HG02678 (cell line): ENCODE measurements around the gene CCDC28A.

Source experiments
- ATAC-seq: cut with Tn5 transposase; IDR thresholded peaks from one replicate; pipeline ENCODE4 v1.9.1; 2021; ENCODE audit warnings: mild to moderate bottlenecking, moderate library complexity; ENCODE audit not compliant: unreplicated experiment

Gene CCDC28A

DNA sequence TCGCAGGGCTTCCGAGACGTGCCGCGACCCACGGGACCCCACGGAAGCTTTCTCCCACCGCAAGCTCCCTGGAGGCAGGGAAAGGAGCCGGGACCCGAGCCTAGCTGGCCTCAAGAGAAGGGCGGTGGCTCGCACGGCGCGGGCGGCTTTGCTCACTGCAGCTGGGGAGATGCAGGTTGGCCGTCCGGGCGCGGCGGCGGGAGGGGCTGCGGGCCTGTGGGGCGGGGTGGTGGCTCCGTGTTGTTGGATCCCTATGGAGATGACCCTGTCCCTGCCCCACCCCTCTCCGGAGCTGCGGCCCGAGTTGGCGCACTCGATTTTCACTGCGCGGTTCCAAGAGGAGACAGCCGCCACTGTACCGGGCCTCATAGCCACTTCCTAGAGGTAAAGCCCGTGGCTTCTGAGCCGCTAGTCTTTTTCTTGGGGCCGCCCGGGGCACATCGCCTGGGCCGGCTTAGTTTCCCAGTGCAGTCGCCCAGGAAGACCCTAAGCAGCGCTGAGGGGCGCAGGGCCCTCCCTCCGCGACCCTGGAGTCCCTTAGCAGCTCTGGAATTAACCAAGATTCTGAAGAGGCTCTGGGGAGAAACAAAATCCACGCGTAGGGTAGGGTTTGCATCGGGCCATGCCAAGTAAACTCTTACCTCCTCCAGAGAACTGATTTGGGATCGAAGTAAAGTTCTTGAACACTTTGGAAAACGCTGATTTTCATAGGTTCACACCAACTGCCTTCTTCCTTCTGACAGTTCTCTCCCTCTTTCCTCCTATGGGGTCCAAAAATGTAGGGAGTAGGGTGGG, 22.4 kb downstream of the CCDC28A start, which contains the start of gene ECT2L:
TSS of gene ECT2L (plus strand) at position 279 of the 795 bp plus-strand sequence. CDS start 17,188 bp downstream, outside the sequence.
- ATAC-seq, result no peak

DNA sequence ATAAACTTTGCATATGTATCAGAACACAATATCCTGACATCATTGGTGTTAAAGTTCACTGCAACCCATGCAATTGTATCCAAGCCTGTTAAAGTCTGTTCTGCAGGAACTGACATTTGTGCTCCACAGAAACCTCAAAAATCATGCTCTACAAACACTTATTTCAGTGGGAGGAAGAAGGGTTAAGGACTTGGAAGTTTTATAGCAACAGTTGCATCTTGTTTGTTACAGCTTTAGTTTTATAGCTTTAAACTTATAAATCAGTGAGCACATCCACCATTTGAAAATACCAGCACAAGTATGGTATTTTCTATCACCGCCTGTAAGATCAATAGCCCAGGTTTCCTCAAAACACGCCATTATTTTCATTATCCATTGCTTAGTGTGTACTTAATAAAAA, 23.2 kb downstream of the CCDC28A start:
- no peak for ATAC-seq

DNA sequence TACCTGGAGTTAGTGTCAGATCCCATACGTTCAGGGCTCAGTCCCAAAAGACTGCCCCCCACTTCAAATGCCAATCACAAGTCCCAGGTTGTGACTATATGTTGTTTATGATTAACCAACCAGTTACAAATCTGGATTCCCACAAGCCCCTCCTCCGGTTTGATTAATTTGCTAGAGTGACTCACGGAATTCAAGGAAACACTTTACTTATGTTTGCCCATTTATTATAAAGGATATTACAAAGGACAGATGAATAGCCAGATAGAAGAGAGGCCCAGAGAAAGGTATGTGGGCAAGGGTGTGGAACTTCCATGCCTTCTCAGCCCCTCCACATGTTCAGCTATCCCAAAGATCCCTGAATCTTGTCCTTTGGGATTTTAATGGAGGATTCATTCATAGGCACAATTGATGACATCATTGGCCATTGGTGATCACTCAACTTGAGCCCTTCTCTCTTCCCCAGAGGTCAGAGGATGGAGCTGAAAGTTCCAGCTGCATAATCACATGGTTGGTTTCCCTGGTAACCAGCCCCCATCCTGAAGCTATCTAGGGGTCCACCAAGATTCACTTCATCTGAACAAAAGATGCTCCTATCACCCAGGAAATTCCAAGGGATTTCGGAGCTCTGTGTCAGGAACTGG, 24.4 kb downstream of the CCDC28A start:
- ATAC-seq, result no peak

DNA sequence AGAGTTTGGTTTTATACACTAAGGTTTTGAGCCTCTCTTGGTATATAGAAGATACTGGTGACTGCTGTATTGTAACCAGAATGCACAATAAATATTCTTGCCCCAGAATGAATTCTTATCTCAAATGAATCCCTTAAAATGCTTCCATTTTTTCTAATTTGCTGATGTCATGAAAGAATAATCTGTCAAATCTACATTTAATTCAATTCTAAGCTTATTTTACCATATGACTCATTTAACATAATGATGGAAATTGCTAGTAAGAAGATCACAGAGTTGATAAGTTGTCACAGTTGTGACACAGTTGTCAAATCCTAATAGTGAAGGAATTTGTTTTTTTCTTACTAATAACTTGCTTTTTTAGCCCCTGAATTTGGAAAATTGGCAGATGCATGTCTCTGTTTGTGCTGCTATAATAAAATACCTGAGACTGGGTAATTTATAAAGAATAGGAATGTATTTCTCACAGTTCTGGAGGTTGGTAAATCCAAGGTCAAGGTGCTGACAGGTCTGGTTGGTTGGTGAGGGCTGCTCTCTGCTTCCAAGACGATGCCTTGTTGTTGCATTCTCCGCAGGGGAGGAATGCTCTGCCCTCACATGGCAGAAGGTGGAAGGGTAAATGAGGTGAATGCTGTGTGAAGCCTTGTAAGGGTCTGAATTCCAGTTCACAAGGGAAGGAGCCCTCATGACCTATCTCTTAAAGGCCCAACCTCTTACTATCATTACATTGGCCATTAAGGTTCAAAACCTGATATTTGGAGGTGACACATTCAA, 27.0 kb downstream of the CCDC28A start:
- ATAC-seq, result no peak

DNA sequence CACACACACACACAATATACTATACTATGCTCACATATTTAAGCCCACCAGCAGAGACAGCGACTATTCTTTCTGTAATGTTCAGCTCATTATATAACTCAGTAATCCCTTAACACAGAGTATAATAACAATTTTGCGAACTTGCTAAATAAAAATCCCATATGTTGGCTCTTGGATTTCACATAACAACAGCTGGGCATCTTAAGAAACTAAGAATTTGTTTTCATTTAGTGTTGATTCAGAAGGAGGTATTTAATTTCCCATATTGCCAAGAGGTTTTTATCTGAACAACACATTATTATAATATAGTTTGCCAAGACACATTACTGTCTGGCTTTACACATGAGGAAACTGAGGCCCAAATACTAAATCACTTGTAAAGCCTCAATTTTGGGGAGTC, 29.8 kb downstream of the CCDC28A start:
- ATAC-seq, result no peak

DNA sequence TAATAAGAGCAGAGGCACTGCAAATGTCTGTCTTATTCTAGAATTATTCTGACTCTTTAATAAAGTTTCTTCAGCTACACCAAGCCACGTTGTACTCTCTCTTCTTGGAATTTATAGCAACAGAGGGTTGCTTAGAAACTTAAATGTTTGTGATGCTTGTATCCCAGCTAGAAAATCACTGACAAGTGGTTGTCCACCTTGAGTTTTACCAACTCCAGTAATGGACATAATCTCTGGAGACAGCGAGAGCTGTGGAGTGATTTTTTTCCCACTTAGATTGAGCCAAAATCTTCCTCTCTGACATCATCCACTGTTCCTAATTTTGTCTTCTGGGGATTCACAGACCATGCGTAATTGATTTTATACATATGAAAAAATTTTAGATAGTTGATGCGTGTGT, 30.3 kb downstream of the CCDC28A start:
- ATAC-seq, result no peak

DNA sequence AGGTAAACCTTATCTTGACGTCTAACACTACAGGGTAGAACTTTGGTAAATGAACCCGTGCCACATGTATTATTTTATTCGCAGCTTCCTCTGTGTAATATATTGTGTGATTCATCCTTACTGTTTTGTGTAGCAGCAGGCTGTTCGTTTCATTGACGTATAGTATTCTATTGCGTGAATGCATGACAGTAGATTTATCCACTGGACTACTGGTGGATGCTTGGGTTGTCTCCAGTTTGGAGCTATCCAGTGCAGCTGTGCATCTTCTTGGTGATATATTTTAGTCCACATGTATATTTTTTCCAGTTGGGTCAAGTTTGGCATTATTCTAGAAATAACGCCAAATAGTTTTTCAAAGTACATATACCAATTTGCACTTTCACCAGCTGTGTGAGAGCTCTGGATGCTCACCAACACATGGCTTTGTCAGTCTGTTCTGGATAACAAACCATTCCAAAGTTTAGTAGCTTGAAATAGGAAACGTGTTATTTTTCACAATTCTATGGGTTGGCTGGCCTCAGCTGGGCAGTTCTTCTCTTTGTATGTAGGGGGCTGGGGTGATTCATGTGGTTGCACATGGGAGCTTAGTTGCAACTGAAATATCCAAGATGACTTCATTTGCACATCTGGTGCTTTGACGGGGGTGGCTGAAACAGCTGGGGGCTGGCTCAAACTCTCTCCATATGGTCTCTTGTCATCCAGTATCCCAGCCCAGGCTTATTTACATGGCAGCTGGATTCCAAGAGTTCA, 31.6 kb downstream of the CCDC28A start:
- no peak for ATAC-seq

DNA sequence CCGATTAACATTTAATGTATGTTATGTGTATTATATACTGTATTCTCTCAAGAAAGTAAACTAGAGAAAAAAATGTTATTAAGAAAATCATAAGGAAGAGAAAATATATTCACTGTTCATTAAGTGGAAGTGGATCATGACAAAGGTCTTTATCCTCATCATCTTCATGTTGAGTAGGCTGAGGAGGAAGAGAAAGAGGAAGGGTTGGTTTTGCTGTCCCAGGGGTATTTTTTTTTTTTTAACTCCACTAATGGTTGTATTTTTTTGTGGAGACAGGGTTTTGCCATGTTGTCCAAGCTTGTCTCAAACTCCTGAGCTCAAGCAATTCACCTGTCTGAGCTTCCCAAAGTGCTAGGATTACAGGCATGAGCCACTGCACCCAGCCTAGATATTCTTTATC, 33.3 kb downstream of the CCDC28A start:
- no peak for ATAC-seq

DNA sequence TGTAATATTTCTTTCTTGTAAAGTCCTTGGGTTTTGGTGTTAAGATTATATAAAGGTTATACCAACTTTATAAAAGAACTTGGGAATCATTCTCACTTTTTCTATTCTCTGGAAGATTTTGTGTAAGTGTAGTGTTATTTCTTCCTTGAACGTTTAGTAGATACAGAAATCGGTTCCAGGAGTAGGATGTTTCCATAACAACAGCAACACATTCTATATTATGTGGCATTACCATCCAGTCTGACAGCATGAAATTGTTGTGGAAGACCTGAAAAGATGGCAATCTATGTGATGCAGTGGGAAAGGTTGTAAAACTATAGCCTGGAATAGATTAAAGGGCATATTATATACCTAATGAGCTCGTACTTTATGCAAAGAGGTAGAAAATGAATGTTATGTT, 36.1 kb downstream of the CCDC28A start:
- no peak for ATAC-seq

DNA sequence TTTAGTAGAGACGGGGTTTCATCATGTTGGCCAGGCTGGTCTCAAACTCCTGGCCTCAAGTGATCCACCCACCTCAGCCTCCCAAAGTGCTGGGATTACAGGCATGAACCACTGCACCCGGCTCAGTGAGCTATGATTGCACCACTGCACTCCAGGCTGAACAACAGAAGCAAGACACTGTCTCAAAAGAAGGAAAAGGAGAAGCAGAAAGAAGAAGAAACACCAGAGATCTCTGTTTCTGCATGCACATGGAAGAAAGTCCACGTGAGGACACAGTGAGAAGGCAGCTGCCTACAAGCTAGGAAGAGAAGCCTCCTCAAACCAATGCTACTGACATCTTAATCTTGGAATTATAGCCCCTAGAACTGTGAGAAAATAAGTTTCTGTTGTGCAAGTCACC, 38.3 kb downstream of the CCDC28A start:
- no peak for ATAC-seq

DNA sequence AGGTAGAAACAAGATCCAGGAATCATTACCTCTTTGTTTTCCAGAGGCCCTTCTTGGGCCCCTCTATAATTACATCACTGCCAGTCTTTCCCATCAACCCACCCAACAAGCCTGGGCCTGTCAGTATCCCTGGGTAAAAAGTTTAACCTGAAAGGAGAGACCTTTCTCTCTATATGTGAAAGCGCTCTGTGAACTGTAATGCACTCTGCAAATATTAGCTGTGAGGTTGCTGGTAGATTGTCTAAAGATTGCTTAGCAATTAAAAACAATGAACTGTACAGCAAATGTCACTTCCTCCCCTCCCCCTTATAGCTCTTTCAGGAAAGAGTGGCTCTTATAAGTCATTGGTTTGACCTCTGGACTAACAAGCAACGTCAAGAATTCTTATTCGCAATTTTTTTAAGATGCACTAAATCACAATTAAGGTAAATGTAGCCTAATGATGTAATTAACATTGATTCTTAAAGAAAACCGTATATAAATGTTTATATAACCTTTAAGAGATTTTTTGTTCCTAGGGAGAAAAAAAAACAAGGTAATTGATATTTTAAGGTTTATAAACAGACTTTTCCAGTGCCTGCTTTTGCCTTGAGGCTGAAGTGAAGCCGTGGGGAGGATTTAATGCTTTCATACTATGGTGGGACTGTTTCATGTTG, 40.7 kb downstream of the CCDC28A start:
- ATAC-seq, result no peak

DNA sequence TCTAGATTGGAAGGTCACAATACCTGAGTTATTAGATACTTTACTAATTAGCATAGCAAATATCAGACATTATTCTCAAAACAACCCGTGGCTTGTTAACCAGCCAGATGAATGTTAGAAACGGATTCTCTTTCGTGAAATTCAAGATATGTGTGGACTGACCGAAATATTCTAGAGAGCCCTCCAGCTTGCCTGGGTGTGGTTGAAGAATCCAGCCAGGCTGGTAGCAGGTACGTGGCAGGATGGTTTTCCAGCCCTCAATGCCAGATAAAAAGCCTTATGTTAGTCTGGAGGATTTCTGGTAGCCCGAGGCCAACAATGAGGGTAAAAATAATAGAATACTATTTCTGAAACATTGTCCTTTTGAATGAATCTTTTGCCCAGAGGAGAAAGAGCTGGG, 41.7 kb downstream of the CCDC28A start:
- ATAC-seq, result no peak

DNA sequence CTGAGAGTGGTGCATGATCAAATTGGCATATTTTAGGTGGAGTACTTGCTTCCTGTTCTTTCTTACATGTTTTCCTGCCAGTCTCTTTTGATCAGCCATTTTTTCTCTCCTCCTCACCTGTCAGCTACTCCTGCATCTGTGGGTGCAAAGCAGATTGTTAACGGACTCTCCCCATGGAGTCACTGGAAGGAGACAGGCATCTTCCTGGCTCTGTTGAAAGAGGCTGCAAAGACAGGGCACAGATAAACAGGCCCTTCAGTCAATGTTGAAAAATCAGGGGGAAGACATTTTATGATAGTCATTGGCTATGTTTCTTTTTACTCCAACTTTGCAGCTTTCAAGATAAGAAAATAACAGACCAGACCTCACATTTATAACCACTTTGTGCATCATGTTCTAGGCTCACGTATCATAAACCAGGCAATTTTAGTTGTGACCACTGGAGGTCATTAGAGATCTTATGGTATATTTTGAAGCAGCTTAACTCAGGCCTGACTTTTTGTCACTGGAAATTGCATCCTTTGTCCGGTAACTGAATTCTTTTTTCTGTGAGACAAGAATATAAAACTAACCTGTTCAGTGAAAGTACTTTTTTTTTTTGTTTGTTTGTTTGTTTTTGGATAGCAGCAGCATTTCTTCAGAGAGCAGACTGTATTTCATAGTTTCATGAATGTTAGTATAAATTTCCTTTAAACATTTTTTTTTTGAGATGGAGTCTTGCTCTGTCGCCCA, 42.4 kb downstream of the CCDC28A start:
- peak; percentile 68 for ATAC-seq

DNA sequence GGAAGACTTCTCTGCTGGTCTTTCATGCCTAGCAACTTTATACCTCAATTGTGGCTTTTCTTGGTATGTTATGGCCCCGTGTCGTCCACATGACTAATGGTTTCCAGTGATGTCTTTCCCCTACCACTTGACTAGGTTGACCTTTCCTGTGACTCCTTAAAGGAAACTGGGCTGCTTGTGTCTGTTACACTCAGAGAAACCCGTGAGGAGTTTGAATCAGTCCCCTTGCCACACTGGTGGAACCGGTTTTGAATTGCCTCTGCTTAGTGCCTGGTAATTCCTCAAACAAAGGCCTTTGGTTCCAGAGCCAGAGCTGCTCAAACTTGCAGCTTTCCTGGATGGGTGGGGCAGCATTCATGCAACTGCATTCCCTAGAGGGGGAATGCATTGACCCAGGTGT, 44.2 kb downstream of the CCDC28A start:
- no peak for ATAC-seq

DNA sequence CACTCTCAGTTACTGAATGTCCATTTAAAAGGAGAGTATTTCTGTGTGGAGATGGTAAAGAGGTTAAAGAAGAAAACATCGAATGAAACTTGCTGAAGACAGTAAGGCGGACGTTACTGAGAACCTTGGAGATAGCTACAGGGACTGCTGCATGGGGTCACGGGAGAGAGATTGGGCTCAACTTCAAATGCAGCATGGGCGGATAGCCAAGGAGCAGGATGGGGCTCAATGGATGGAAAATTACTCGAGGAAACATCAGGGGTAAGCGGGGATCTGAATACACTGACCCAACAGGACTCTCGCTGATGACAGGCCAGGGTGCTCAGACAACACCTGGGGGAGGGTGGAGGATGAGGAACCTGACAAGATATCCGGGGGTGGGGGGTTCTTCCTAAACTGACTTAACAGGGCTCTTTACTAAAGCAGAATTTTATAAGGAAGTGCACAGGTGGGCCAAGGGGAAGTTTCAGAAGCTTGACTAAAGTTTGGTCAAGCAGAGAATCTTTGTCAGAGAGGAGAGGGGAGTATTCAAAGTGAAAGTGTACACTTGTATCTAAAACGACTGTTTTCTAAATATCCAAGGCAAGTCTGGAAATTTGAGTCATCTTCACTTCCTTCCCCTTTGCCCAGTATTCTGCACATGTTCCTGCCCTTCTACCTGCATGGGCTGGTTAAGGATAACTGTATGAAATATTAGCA, 45.1 kb downstream of the CCDC28A start:
- peak; percentile 75 for ATAC-seq

DNA sequence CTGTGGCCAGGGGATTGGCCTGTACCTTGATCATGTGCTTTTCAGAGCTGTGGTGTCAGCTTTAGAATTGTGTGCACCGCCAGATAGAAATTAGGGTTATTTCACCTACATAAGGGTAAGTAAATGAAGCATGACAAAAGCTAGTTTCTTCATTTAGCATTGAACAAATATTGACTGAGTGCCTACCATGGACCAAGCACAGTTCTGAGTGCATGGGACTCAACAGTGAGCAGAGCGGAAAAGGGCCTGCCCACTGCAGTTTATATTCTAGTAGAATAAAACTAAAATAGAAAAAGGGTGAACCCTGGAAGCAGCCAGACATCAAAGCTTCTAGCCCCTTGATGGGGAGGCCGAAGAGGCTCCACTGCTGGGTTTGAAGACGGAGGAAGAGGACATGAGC, 48.0 kb downstream of the CCDC28A start:
- ATAC-seq, result no peak

DNA sequence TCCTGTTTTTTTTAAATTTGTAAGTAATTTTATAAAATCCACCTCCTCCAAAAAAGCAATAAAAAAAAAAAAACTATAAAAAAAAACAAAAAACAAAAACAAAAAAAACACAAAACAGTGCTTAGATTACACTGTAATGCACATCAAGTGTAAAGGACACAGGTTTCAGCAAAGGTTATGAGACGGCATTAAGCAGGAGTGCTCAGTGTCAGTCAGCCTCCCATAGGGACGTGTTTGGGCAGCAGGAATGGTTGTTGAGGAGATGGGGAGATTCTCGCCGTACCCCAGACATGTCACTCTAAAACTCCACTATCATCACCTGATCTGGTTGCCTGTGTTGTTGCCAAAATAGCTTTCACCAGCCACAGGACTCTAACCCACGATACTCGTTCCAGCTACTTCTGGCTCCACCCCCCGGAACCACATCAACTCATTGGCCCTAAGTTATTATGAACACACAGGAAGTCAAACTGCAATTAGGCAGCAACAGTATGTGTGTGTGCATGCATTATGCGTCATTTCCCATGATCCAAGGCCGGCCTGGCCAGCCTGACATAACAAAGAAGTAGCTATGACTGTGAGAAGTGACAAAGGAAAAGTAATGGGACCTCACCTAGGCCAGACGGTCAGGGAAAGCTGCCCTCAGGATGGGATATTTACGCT, 51.0 kb downstream of the CCDC28A start:
- no peak for ATAC-seq

DNA sequence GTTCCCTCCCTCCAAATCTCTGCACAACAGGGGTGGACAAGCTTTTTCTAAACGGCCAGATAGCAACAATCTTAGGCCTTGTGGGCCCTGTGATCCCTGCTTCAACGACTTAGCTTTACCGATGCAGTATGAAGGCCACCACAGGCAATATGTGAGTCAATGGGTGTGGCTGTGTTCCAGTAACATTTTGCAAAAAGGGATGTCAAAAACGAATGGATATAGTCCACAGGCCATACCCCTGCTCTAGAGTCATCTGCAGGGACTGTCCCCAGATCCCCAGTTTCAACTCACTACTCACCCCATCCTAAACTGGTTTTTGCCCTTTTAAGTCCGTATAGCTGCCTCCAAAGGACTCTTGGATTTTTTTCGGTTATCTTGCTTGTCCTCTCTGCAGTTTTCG, 56.7 kb downstream of the CCDC28A start:
- no peak for ATAC-seq

DNA sequence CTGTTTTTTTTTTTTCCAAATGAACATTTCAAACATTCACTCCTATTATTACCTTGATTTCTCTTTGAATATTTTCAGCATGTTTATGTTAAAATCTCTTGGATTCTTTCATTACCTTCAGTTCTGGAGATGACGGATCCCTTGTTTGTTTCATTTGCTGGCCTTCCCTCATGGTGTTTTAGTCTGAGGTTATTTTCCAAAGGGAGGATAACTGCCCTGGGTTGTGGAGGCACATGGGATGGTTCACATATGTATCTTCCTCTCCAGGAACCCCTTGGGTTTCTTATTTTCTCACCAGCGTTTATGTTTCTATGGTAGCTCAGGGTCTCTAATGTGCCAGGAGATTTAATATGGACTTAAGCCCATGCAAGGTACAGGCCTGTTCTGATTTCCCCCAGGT, 58.6 kb downstream of the CCDC28A start:
- no peak for ATAC-seq
